Measurements from ENCODE around the gene GJA9.
"Not testable (repeated sequence)": the region's sequence is repeated elsewhere in the genome, so short reads cannot be mapped to it uniquely, and the experiment has no call there.

The GJA9 gene

GRCh38 chr1:38873027-38873969 is 8.1 kb downstream of the GJA9 start, which contains the start of gene MYCBP:
MYCBP (minus strand) TSS chr1:38873348; CDS start chr1:38873305, 43 bp downstream.
- peak; percentile 92 for DNase-seq (ENCODE audit: low read depth, low spot score)

GRCh38 chr1:38872401-38873026 is 8.9 kb downstream of the GJA9 start:
- DNase-seq (ENCODE audit: low read depth, low spot score), result no peak

GRCh38 chr1:38870996-38871395 is 10.4 kb downstream of the GJA9 start:
- no peak for DNase-seq (ENCODE audit: low read depth, low spot score)

GRCh38 chr1:38867208-38867607 is 14.2 kb downstream of the GJA9 start:
- no peak for DNase-seq (ENCODE audit: low read depth, low spot score)

- DNase-seq (ENCODE audit: low read depth, low spot score), result no peak
Measured at GRCh38 chr1:38865112-38865715, 16.2 kb downstream of the GJA9 start.

GRCh38 chr1:38860454-38860795 is 21.0 kb downstream of the GJA9 start:
- DNase-seq (ENCODE audit: low read depth, low spot score), result no peak

- DNase-seq (ENCODE audit: low read depth, low spot score), result peak; percentile 98
Measured at GRCh38 chr1:38859561-38860453, 21.6 kb downstream of the GJA9 start, which contains the start of gene RRAGC. RRAGC (minus strand) TSS chr1:38859772; CDS start chr1:38859646, 126 bp downstream.

GRCh38 chr1:38858833-38859560 is 22.4 kb downstream of the GJA9 start:
- no peak for DNase-seq (ENCODE audit: low read depth, low spot score)

GRCh38 chr1:38852780-38853179 is 28.6 kb downstream of the GJA9 start:
- no peak for DNase-seq (ENCODE audit: low read depth, low spot score)

- no peak for DNase-seq (ENCODE audit: low read depth, low spot score)
Measured at GRCh38 chr1:38848071-38848470, 33.3 kb downstream of the GJA9 start.

- no peak for DNase-seq (ENCODE audit: low read depth, low spot score)
Measured at GRCh38 chr1:38846210-38846609, 35.2 kb downstream of the GJA9 start.

GRCh38 chr1:38845088-38845487 is 36.3 kb downstream of the GJA9 start:
- not testable (repeated sequence) for DNase-seq (ENCODE audit: low read depth, low spot score)

- DNase-seq (ENCODE audit: low read depth, low spot score), result no peak
Measured at GRCh38 chr1:38840281-38840680, 41.1 kb downstream of the GJA9 start.

- no peak for DNase-seq (ENCODE audit: low read depth, low spot score)
Measured at GRCh38 chr1:38839363-38839762, 42.0 kb downstream of the GJA9 start.

- DNase-seq (ENCODE audit: low read depth, low spot score), result not testable (repeated sequence)
Measured at GRCh38 chr1:38836316-38836715, 45.1 kb downstream of the GJA9 start.

- DNase-seq (ENCODE audit: low read depth, low spot score), result peak; percentile 23
Measured at GRCh38 chr1:38834937-38835827, 46.2 kb downstream of the GJA9 start.

GRCh38 chr1:38834221-38834782 is 47.1 kb downstream of the GJA9 start:
- no peak for DNase-seq (ENCODE audit: low read depth, low spot score)

GRCh38 chr1:38833146-38833545 is 48.2 kb downstream of the GJA9 start:
- DNase-seq (ENCODE audit: low read depth, low spot score), result no peak

- DNase-seq (ENCODE audit: low read depth, low spot score), result no peak
Measured at GRCh38 chr1:38832370-38832734, 49.0 kb downstream of the GJA9 start.
